NCI-H2029 treated with DMSO at 0.1 percent for 48 hours (cell line): ENCODE measurements around the gene DHRS3.
A peak's percentile ranks its signal among the peaks of the same experiment; 100 is the strongest.

Source experiments
- DNase-seq: peaks from one replicate; lab custom pipeline; 2025; lab: John Stamatoyannopoulos, UW

Gene DHRS3

DNA sequence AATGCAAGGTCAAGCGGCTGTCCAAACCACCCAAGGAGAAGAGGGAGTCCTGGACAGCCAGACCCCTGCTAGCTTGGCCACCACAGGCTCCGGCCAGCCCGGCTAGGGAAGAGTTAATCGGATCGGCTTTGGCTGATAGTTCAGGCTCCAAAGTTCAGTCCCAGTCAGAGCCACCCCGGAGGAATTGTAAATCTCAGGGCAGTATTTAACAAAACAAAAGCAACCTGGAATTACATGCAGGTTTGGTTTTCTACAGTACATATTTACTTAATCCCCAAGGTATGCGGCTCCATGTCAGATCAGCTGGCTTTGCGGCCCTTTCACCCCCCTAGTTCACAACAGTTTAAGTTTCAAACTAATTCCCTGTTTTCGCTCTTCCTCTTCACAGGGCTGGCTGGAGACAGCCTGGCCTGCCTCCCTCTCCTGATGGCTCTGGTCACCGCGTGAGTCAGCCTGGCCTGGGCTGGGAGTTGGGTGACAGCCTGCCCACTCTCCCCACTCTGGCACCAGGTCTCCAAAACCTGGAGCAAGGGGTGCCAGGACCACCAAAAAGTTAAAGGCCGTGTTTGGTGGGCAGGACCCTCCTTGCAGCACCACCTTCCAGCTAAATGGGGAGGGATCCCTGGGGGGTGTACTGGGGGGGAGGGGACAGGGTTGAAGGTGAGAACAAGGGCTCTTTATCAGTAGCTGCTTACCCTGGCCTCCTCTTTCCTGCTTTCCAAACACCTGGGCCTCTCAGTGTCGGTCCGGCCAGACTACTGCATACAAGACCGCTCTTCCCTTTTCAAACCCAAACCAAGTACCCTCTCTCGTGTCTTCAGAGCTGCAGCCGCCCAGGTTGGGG, 1.9 kb downstream of the DHRS3 start:
- DNase-seq, result no peak

DNA sequence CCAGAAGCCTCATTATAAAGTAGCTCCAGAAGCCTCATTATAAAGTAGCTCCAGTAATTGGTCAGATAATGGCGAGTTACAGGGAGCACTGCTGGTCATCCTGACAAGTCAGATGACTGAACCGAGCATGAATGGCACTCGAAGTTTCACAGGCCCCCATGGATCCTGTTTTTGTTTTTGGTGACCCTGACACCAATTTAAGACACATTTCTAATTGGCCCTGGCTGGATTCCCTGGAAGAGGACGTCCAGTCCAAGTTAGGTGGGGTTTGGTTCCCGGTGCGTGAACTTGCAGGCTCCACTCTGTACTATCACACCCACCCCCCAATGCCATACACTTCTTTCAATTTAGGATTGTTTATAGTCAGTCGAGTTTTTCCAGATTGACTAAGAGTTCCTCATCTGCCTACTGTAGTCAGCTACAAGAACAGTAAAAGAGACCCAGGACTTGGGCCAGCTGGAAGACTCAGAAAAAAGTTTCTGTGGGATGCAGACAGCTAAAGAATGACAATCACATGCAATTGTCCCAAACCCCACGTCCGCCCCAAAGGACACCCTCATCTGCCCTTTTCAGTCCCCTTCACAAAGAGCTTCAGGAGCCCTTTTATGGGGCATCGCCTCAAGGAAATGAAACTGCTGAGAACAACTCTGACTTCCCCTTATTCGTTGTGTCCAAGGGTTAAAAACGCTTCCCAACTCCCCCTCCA, 2.7 kb downstream of the DHRS3 start:
- no peak for DNase-seq

DNA sequence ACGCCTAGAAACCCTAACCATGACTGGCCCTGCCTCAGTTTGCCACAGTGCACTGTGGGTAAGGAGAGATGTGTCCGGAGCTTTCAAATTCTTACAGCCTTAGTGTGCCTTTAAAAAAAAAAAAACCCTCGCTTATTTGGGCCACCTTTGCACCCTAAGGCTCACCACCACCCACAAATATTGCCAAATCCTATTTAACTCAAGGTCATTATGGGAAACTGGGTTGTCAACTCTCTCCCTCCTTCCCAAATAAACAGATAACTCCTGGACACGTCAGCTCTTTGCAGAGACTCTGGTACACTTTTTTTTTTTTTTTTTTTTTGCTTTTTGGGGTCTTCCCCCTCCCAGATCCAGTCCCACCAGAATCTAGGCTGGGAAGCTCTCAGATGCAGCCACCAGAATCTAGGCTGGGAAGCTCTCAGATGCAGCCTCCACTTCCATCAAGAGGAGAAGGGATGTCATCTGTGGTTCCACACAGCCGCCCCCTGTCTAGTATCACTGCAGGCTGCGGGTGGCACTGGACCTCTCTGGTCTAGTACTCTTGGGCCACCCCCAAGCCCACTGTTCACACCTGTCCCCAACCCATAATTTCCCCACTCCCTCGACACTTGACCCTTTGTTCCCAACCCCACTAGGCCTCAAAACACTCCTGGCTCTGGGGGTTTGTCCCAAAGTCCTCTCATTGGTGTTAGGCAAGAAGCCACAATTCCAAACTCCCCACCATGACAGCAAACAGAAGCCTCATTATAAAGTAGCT, 3.4 kb downstream of the DHRS3 start:
- DNase-seq, result no peak

DNA sequence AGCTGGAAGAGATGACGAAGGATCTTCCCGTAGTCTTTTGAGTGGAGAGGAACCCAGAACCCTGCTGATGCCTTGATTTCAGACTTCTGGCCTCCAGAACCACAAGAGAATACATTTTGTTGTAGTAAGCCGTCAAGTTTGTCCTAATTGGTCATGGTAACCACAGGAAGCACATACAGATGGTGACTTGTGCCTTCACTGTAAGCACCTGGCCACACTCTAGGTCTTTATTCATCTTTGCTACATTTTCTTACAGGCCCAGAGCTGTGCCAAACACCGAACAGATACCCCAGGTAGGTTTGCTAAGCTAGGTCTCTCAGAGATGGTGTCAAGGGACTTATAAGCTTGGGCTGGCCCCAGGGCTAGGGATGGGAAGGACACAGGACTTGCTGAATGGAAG, 4.8 kb downstream of the DHRS3 start:
- no peak for DNase-seq

DNA sequence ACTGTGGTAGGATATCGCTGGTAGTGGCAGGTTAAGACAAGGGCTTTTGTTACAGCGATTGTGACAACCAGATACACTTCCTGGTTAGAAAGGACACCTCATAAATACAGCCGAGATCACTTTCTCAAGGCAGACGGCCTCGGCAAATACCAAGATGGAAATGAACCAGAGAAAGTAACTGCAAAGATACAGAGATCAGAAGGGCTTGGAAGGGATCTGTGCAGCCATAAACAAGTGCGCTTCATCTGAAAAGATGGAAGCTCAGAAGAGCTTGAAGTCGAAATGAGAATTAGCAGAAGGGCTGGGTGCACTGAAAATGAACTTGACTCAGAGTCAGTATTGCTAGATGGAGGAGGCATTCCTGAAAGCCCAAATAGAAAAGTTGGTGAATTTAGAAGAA, 7.1 kb downstream of the DHRS3 start:
- DNase-seq, result no peak

DNA sequence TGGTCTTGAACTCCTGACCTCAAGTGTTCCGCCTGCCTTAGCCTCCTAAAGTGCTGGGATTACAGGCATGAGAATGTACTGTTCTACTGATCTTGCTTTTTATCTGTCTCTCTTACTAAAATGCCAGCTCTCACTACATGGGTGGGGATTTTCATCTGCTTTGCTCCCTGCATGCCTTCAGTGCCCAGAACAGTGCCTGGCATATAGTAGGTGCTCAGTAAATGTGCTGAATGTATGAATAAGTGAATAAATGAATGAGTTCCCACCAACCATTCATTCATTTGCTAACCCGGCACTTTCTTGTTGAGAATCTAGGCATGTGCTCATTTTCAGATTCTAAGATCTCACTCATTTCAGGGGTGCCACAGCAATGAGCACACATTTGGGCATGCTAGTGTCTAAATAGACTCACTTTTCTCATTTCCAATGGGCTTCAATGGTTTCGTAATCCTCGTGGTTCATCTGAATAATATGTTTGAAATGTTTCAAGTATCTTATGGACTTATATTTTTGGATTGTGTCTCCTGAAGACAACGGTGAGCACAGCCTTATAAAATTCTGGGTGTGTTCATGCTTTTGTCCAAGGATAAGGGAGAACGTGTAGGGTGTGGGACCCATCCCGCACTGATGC, 7.6 kb downstream of the DHRS3 start:
- no peak for DNase-seq

DNA sequence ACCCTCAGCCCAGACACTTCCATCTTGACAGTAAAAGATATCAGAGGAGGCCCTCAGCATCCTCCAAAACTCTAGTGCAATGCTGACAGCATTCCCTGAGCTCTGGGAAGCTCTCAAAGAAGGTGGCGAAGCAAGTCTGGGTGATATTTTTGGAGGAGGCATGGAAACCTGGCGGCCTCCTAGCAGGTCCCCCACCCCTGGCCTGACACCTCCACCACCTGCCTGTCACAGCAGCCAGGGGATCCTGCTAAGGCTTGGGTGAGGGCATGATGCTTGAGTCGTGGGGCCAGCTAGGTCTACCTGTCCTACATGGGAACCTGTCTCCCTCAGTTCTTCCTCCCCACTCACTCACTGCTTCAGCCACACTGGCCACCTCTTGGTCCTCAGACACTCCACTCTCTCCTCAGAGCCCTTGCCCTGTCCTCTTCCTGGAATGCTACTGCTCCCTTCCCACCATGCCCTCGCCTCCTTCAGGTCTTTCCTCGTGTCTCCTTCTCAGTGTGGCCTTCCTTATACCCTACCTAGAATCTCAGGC, 8.5 kb downstream of the DHRS3 start:
- DNase-seq, result no peak

DNA sequence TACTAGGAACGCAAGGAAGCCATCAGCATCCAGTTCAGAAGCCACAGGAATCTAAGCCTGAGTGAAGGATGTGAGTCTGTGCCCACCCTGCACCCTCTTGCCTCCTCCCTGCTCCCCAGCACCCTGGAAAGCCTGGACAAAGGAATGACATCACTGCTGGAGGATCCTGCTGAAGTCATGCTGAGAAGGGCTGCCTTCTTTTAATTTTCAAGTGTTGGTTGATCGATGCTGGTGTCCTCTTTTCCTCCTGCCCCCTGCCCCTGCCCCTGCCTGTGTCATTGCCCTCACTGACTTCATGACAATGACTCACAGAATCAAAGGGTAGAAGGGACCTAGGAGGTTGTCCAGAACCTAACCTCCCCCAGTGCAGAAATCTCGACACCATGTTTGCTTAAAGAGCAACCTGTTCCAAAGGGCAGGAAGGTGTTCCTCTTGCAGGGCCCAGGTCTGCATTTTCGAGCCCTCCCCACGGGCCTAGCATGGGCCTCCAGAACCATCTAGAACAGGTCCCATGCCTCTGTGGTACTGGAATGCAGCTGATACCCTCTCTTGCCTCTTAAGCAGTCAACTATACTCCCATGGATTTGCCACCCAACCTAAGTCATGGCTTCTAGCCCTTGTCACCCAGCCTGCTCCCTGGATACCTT, 9.6 kb downstream of the DHRS3 start:
- DNase-seq, result no peak

DNA sequence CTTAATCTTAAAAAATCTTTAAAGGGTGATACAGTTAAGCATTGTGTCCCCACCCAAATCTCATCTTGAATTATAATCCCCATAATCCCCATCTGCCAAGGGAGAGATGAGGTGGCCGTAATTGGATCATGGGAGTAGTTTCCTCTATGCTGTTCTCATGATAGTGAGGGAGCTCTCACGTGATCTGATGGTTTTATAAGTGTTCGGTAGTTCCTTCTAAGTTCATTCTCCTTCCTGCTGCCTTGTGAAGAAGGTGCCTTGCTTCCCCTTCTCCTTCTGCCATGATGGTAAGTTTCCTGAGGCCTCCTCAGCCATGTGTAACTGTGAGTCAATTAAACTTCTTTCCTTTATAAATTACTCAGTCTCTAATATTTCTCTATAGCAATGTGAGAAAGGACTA, 10.7 kb downstream of the DHRS3 start:
- no peak for DNase-seq

DNA sequence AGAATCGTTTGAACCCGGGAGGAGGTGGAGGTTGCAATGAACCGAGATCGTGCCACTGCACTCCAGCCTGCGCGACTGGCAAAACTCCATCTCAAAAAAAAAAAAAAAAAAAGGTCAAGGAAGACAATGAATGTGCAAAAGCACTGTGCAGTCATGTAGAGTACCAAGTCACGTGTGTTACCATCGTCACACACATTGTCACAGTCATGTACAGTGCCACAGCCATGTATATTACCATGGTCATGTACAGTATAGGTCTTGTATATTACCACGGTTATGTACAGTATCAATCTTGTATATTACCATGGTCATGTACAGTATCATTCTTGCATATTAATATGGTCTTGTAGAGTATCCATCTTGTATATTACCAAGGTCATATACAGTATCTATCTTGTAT, 13.0 kb downstream of the DHRS3 start:
- DNase-seq, result no peak

DNA sequence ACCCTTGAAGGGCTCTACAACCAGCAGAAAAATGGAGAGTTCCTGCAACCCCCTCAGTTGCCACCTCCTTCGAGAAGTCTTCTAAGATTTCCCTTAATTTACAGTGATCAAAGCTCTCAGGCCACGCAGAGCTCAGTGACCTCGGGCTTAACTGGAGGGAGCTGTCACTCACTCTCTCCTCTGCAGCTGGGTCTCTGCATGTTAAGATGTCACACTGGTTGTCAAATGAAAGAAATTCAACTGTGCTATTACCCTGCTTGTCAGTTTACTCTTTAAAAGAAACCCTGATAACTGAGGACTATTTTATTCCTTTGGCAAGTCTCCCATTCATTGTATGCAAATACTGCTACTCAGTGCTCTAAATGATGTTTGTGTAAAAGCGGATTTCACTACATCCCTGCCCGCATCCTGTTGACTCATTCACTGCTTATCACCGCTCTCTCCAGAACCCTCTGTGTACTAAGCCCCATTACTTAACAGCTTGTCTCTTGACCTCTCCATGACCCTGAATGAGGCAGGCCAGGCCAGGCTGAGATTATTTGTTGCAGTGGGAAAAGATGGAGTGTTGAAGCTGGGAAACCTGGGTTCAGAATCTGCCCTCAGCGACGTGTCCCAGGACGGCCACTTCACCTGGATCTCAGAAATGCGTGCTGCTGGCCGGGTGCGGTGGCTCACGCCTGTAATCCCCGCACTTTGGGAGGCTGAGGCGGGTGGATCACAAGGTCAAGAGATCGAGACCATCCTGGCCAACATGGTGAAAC, 13.7 kb downstream of the DHRS3 start:
- DNase-seq, result peak; percentile 33

DNA sequence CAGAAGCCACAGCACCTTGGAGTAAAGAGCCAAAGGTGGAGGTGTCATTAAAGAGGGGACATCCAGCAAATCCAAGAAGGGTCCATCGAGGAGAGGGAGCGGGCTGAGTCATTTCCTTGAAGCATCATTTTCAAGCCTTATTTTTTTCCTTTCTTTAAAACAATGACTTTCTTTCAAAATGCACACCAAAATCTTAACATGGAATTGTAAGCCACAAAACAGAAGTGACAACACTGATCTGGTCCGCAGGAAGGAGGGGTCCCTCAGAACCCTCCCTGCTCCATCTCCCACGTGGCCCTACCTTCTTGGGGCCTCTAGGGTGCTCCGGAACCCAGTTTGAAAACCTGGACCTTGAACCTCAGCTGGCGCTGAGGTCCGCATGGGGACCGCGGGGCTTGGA, 14.8 kb downstream of the DHRS3 start:
- DNase-seq, result no peak

DNA sequence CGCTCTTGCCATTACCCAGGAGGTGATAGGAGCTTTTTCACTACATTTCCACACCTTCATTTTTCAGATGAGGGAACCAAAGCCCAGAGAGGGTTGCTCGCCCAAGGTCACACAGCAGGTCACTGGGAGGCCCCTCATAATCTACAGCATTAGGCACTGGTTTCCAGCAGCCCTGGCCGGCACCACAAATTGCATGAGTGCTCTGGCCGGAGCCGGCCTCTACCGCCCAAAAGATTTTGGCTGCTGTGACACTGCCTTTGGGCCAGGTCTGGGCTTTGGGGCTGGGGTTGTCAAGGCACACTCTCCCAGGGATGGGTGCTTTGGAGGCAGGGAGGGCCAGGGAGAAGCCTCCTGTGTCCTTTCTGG, 15.4 kb downstream of the DHRS3 start:
- DNase-seq, result no peak

DNA sequence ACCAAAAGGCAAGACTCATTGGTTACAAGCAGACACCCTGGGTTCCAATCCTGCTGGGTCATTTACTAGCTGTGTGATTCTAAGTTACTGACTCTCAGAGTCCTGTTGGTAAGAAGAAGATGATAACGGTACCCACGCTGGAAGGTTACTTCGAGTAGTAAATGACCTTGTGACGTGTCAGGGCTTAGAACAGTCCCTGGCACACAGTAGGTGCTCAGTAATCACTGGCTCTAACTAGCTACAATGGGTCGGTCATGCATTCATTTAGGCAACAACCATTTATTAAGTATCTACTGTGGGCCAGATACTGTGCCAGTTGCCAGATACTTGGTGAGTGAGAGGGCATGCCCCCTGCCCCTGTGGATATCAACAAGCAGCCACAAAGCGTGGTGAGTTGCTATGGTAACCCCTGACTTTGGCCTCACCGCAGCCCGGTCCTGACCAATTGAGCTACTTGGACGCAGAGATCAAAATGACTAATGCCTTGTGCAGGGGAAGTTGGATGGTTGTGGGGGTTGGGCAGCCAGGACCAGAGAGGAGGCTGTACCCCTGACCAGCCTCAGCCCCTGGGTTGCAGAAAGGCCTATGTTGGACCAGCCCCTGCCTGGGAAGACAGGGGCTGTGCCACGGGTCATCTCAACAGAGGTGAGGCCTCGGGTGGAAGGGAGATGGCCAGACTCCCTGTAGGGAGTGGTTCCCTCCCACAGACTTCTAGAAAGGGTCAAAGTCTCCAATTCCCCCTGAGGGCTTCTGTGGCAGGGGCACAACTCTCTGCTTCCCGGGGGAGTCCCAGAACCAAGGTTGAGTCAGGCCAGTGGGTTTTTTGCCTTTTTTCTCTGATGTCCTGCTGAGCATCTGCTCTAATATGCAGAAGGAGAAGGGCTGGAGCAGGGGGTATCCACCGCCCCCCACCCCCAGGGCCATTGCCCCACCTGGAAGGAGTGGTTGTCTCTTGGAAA, 16.0 kb downstream of the DHRS3 start:
- no peak for DNase-seq

DNA sequence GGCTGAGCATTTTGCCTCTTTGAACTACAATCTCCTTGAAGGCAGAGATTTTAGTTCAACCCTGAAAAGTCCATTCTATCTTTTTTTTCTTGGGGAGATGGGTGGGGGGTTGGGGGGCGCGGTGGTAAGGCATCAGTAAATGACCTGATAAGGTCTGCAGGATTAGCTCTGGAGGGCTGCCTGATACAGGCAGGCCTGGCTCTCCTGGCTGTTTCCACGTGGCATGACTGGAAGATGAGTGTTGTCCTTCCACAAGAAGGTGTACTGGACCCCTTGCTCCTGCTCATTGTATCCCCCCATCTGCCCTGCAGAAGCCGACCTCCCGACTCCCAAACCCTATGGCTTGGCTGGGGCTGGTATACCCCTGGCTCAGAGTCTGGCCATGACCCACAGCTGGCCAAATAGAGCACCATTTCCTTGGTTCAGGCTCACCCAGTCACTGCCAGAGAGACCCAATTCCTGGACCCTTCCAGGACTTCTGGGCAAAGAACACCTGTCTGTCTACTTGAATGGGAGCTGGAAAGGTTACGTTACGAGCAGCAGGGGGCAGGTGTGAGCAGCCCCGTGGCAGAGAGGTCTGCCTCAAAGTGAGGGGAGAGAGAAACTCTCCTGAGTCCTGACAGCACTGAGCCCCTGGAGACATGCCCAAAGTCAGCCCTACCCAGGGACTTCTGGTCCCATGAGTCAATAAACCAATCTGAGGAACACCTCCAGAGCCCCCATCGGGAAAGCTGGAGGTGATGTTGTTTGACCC, 17.0 kb downstream of the DHRS3 start:
- DNase-seq, result no peak

DNA sequence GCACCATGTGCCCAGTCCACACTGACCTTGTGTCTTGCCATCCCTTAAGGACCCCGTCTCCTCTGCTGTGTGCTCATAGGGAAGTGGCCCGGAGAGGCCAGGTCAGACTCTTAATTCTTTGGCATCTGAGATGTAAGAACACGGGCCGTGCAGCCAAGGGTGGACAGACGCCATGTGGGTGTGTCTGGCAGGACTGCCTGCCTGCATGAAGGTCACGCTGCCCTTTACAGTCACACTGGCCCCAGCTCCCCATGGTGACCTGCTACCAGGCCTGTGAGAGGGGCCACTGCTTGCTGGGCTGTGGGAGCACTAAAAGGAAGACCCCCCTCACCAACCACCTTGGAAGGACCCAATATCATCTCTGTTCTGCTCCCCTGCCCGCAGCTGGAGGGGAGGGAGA, 17.7 kb downstream of the DHRS3 start:
- DNase-seq, result no peak

DNA sequence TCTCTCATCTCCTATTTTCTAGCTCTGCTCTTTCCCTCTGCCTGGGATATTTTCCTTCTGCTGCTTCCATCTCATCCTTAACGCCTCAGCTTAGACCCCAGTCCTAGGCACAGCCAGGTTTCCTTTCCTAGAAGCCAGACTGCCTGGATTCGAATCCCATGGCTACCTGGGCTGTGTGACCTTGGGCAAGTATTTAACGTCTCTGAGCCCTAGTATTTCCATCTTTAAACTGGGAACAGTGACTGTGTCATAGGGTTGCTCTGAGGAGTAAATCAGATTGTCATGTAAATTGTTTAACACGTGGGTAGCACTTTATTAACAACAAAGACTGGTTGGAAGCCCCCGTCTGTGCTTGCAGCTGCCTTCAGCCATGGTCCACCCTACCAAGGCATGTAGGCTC, 18.4 kb downstream of the DHRS3 start:
- DNase-seq, result no peak

DNA sequence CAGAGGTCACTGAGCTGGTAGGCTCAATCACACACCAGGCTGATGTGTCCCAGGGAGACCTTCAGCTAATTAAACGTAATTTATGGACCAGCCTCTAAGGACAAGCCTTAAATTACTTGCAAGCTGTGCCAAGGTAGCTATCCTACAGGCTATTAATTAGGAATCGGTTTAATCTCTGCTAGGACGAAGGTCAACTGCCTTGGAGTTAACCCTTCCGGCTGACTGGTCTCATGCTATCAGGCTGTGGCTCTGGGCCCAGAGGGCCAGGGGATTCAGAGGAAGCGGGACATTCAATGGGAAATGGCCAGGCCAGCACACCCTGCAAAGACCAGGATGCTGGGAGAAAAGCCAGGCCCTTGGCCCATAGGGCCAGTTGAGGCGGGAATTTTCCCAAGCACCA, 19.0 kb downstream of the DHRS3 start:
- DNase-seq, result no peak

DNA sequence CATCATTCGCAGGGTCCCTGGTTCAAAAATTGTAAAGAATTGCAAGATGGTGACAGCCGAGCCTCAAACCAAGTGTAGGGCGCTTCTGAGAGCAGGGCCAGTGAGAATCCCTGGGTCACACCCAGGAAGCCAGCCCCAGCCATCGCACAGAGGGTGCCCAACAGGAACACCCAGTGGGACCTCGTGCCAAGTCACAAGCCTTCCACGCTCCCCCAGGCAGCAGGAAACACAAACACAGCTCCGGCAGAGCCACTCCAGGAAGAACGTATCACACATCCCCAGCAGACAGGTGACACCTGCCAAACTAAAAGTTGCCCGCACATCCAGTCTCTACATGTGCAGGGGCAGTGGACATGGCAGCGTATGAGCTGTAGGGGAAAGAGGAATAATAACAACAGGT, 20.2 kb downstream of the DHRS3 start:
- no peak for DNase-seq
